ENCODE measurements around the gene PRLR. TPM values are rescaled to one million over a fixed set of nuclear protein-coding genes. Genes with fewer than 3 reads are reported as not detected.

The PRLR gene
- total and polyA plus RNA-seq, 2 of the 8 experiments (the other 6 are each of a cell fraction or from before 2014, with no cell fraction given) = 0.53 to 2.5 TPM

- H3K79me1 ChIP-seq (ENCODE audit: low read depth, low read length) = no peaks in the 10 kb centered on the region
- CTCF ChIA-PET (ENCODE audit: partially characterized antibody) = no interaction called here
- no peak overlapping the region for H4K91ac ChIP-seq (replicated peaks; ENCODE audit: insufficient read length, low read length)
- no peak overlapping the region for H3K14ac ChIP-seq (ENCODE audit: insufficient read length)
- no peak overlapping the region for H2BK12ac ChIP-seq (ENCODE audit: low read depth, low read length)
- H2BK20ac ChIP-seq (ENCODE audit: low read length) = no peak overlapping the region
- H3K36me3 ChIP-seq (ENCODE audit: control insufficient read depth in 2 of 4, insufficient read depth in 4 of 4, low read length in 3 of 4) = no peaks in the 10 kb centered on the region
- no peak overlapping the region for H4K5ac ChIP-seq (ENCODE audit: insufficient read length, low read depth, low read length)
- POLR2A ChIA-PET (ENCODE audit: partially characterized antibody) = no interaction called here
- 95% methylated on average over 1 of the region's 1 CpG; no CpG with 5 or more reads in 1 of the 2 experiments for WGBS, 2 experiments (ENCODE audit: extremely low coverage in 1 of 2, insufficient coverage in 1 of 2, insufficient read length in 1 of 2, insufficient replicate concordance in 2 of 2, low coverage in 1 of 2, low lambda C conversion rate in 2 of 2, missing lambda C conversion rate in 1 of 2)
- no peak overlapping the region for H2BK15ac ChIP-seq (ENCODE audit: low read length)
- H3K27me3 ChIP-seq (replicated peaks in 1 of 4; ENCODE audit: control insufficient read depth in 3 of 4, extremely low read depth in 1 of 4, insufficient read depth in 3 of 4, low read length in 3 of 4) = no peaks in the 10 kb centered on the region
- H2AK5ac ChIP-seq (ENCODE audit: low read depth, low read length) = no peak overlapping the region
- DNase-seq (ENCODE audit: low read depth in 1 of 2, low spot score in 2 of 2) (no peak), FAIRE-seq (no peak)
- no peak overlapping the region for H3K56ac ChIP-seq (replicated peaks; ENCODE audit: insufficient read length, low read depth, low read length)
- no peaks in the 10 kb centered on the region for H4K20me1 ChIP-seq (replicated peaks in 1 of 2; ENCODE audit: control insufficient read depth in 1 of 2, insufficient read depth in 2 of 2, low read length in 2 of 2)
- no peak overlapping the region for H3K4ac ChIP-seq (replicated peaks; ENCODE audit: insufficient read length, low read depth, low read length)
- no peak overlapping the region for H3K9ac ChIP-seq (replicated peaks in 1 of 4; ENCODE audit: extremely low read depth in 1 of 4, low read depth in 3 of 4, low read length in 3 of 4)
- no peak overlapping the region for H2BK120ac ChIP-seq (replicated peaks; ENCODE audit: low read depth, low read length)
- no peak overlapping the region for H3K23ac ChIP-seq (ENCODE audit: insufficient read length)
- H3K23me2 ChIP-seq (ENCODE audit: low read depth, low read length) = no peaks in the 10 kb centered on the region
- peaks cover 0 to 5% (median 0%) of the 10 kb centered on the region in 4 experiments; a peak in 2 of 7 replicates for H3K4me1 ChIP-seq (replicated peaks in 1 of 4; ENCODE audit: control insufficient read depth in 3 of 4, insufficient read depth in 4 of 4, low read length in 3 of 4)
- no peak overlapping the region for H3K27ac ChIP-seq (ENCODE audit: low read depth, low read length)
- H3K79me2 ChIP-seq (ENCODE audit: control insufficient read depth in 1 of 2, insufficient read depth in 2 of 2, low read length in 2 of 2) = no peaks in the 10 kb centered on the region
- no peak overlapping the region for H2BK5ac ChIP-seq (ENCODE audit: low read depth, low read length)
- H3K9me3 ChIP-seq (ENCODE audit: insufficient read depth in 2 of 2, low read depth in 1 of 2, low read length in 1 of 2) = no peaks in the 10 kb centered on the region
- no peak overlapping the region for H2AFZ ChIP-seq (ENCODE audit: low read length)
- no peak overlapping the region for H3K18ac ChIP-seq (ENCODE audit: extremely low read depth, low read length)
- no peak overlapping the region for H3K4me2 ChIP-seq (ENCODE audit: insufficient read depth in 1 of 2, low read depth in 2 of 2, low read length in 2 of 2)
- H4K8ac ChIP-seq (ENCODE audit: extremely low read depth, insufficient read depth, low read length) = no peak overlapping the region
- no peak overlapping the region for H3K4me3 ChIP-seq (ENCODE audit: extremely low read depth in 1 of 4, insufficient read depth in 2 of 4, low read depth in 3 of 4, low read length in 4 of 4)
- TF ChIP-seq YY1 (IDR thresholded peaks at IDR 0.05; ENCODE audit: low read depth, low read length) = no peak
- TF ChIP-seq CTBP2 (IDR thresholded peaks at IDR 0.05; ENCODE audit: borderline replicate concordance, insufficient read depth, insufficient read length, low read length) = no peak
- no peak for TF ChIP-seq TBP (IDR thresholded peaks at IDR 0.05; ENCODE audit: low read depth, low read length)
- TF ChIP-seq ZNF274 (IDR thresholded peaks at IDR 0.05; ENCODE audit: borderline replicate concordance, extremely low read depth, low read length) = no peak
- no peak for TF ChIP-seq BRCA1 (IDR thresholded peaks at IDR 0.05; ENCODE audit: low read depth, low read length)
- no peak for TF ChIP-seq JUND (IDR thresholded peaks at IDR 0.05; ENCODE audit: low read length)
- TF ChIP-seq TAF1 (IDR thresholded peaks at IDR 0.05; ENCODE audit: low read depth, low read length) = no peak
- TF ChIP-seq KDM1A (IDR thresholded peaks at IDR 0.05; ENCODE audit: borderline replicate concordance, low read length) = no peak
- no peak for TF ChIP-seq JUN (IDR thresholded peaks at IDR 0.05; ENCODE audit: low read depth, low read length)
- TF ChIP-seq, protein P1, sequence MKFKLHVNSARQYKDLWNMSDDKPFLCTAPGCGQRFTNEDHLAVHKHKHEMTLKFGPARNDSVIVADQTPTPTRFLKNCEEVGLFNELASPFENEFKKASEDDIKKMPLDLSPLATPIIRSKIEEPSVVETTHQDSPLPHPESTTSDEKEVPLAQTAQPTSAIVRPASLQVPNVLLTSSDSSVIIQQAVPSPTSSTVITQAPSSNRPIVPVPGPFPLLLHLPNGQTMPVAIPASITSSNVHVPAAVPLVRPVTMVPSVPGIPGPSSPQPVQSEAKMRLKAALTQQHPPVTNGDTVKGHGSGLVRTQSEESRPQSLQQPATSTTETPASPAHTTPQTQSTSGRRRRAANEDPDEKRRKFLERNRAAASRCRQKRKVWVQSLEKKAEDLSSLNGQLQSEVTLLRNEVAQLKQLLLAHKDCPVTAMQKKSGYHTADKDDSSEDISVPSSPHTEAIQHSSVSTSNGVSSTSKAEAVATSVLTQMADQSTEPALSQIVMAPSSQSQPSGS (IDR thresholded peaks at IDR 0.05; ENCODE audit: low read length) = no peak
- no peak for TF ChIP-seq SIRT6 (IDR thresholded peaks at IDR 0.05; ENCODE audit: low read length)
- TF ChIP-seq BACH1 (IDR thresholded peaks at IDR 0.05; ENCODE audit: low read length) = no peak
- no peak for TF ChIP-seq CBX8 (IDR thresholded peaks at IDR 0.05; ENCODE audit: borderline replicate concordance, low read depth, low read length)
- no peak for TF ChIP-seq SP1 (IDR thresholded peaks at IDR 0.05; ENCODE audit: low read depth, low read length)
These were observed 38.7 kb upstream of the PRLR start for GRCh38 chr5:35269006-35269405.
